GM12872 (cell line): ENCODE measurements around the gene HGFAC.

Source experiments
- TF ChIP-seq, protein P1 (sequence below): IDR thresholded peaks from 3 replicates; pipeline ENCODE4 v1.5.1; 2011; ENCODE audit warnings: low read depth, mild to moderate bottlenecking, low read length, moderate library complexity; ENCODE audit not compliant: insufficient read depth

HGFAC gene

DNA sequence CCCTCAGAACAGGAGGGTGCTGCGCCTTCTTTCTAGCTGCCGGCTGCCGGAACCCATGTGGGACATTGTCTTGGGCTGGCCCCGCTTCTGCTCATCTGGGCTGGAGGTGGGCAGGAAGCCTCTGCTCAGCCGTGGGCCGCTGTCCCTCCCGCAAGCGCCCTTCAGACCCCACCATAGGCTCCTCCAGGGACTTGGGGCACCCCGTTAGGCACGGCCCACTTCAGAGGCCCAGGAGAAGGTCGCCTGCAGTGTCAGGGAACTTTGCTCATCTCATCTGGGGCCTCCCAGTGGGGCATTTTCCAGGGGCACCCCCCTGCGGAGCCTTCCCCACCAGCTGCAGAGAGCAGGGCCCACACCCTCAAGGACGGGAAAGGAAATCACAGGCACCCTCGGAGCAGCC is 54.3 kb downstream of the HGFAC start:
- TF ChIP-seq, protein P1, sequence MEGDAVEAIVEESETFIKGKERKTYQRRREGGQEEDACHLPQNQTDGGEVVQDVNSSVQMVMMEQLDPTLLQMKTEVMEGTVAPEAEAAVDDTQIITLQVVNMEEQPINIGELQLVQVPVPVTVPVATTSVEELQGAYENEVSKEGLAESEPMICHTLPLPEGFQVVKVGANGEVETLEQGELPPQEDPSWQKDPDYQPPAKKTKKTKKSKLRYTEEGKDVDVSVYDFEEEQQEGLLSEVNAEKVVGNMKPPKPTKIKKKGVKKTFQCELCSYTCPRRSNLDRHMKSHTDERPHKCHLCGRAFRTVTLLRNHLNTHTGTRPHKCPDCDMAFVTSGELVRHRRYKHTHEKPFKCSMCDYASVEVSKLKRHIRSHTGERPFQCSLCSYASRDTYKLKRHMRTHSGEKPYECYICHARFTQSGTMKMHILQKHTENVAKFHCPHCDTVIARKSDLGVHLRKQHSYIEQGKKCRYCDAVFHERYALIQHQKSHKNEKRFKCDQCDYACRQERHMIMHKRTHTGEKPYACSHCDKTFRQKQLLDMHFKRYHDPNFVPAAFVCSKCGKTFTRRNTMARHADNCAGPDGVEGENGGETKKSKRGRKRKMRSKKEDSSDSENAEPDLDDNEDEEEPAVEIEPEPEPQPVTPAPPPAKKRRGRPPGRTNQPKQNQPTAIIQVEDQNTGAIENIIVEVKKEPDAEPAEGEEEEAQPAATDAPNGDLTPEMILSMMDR, result no peak

DNA sequence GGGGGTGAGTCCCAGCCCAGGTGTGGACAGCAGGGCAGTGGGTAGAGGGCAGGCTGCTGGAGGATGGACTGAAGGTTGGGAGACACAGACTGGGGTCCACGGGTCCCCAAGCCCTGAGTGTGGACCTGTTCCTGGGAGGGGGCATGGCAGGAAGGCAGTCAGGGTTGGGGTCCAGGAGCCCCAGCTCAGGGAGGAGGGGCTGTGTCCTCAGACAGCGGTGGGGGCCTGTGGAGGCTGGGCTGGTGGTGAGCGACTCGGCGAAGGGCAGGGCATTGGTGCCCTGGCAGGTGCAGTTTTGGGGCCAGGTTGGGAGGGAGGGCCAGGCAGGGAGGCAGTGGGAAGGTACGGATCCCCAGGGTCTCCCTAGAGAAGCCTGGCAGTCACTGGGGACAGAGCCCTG is 55.3 kb downstream of the HGFAC start:
- TF ChIP-seq, protein P1, result no peak

GRCh38 chr4:3497523-3498389 is 56.0 kb downstream of the HGFAC start:
- TF ChIP-seq, protein P1, result no peak

- TF ChIP-seq, protein P1, result no peak
Observed at GRCh38 chr4:3498407-3498806, 56.6 kb downstream of the HGFAC start.
